PFSK-1 (cell line): ENCODE data around the gene PHYHIPL.

ENCODE experiments used
- POLR2AphosphoS5 ChIP-seq: IDR thresholded peaks from 2 replicates; pipeline ENCODE4 v1.6.1; 2012; ENCODE audit warnings: low read depth, mild to moderate bottlenecking, control low read depth, low read length, moderate library complexity
- SIN3A ChIP-seq: IDR thresholded peaks from 2 replicates; pipeline ENCODE4 v1.6.1; 2012; ENCODE audit warnings: mild to moderate bottlenecking, low read length, moderate library complexity, borderline replicate concordance; ENCODE audit not compliant: insufficient read depth
- TAF1 ChIP-seq: IDR thresholded peaks from 2 replicates; pipeline ENCODE4 v1.6.1; 2012; ENCODE audit warnings: low read length, control low read depth, borderline replicate concordance; ENCODE audit not compliant: insufficient read depth

DNA sequence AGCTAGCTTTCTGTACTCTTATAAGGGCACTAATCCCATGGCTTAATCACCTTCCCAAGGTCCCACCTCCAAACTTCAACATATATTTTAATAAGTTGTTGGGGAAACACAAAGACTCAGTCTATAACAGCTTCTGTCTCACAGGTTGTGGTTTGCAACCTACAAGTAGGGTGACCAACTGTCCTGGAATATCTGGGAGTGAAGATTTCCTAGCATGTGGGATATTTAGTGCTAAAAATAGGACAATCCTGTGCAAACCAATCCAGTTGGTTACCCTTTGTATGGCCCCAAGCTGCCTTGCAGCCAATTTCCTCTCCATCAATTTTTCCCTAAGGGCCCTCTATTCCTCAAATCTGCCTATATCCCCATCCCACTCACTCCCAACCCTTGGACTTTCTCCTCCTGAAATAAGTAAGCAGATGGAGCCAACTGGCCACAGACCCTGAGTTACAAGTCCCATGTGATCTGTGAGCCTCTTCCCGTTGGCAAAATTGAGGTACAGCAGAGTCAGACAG, 103.6 kb downstream of the PHYHIPL start:
- TF ChIP-seq SIN3A (no peak), POLR2AphosphoS5 (no peak), TAF1 (no peak)
